GM12878 (cell line): ENCODE results near the gene STARD5. TPM values are rescaled to one million over a fixed set of nuclear protein-coding genes. Genes with fewer than 3 reads are reported as not detected.

Source experiments
- ATAC-seq: fragments of 200-7000 bp; cut with Tn5 transposase; 3 replicates; pipeline ENCODE4 v1.9.1; 2020; ENCODE audit warnings: mild to moderate bottlenecking, moderate library complexity
- BruUV-seq: library from RNA; stranded (reverse); fragments of 400-500 nt; replicated peaks from 2 replicates; lab custom pipeline; 2021; lab: Mats Ljungman, UMichigan
- CTCF ChIA-PET: fragments of 300-600 bp; sonication (Branson Sonifier 250); formaldehyde crosslinking; extraction: SDS; loops from one replicate; lab custom pipeline; 2021; ENCODE audit warnings: inconsistent platforms; lab: Yijun Ruan, JAX
- POLR2A ChIA-PET: fragments of 350-600 bp; formaldehyde crosslinking; extraction: SDS; loops from one replicate; lab custom pipeline; 2021; ENCODE audit warnings: inconsistent platforms; lab: Charles Lee
- RAD21 ChIA-PET: fragments of 300-600 bp; sonication (Branson Sonifier 250); formaldehyde crosslinking; loops from one replicate; lab custom pipeline; 2023; ENCODE audit warnings: antibody characterized with exemption; ENCODE audit not compliant: unreplicated experiment; lab: Charles Lee
- SMC1A ChIA-PET: fragments of 300-600 bp; sonication (Branson Sonifier 250); formaldehyde crosslinking; loops from one replicate; lab custom pipeline; 2023; ENCODE audit not compliant: unreplicated experiment, uncharacterized antibody; lab: Charles Lee
- DNase-seq: peaks from one replicate; pipeline ENCODE4 v3.0.0-alpha.2; 2011; ENCODE audit warnings: low read depth, low spot score
- FAIRE-seq: peaks from 3 replicates; lab custom pipeline; 2011; peaks lifted over from hg19 to GRCh38; lab: Jason Lieb, UNC
- H2AFZ ChIP-seq: 2 replicates; pipeline ENCODE4 v1.6.0; 2011; ENCODE audit warnings: low read depth, low read length, control low read depth; ENCODE audit not compliant: control insufficient read depth
- H3K27ac ChIP-seq: 2 replicates; pipeline ENCODE4 v1.5.1; 2011; ENCODE audit warnings: control low read depth; ENCODE audit not compliant: control insufficient read depth, insufficient read depth
- H3K27me3 ChIP-seq, 2 experiments: replicated peaks in 1 of 2; 2 replicates each; pipeline versions ENCODE4 v1.6.0 to v1.6.1; 2011; ENCODE audit warnings: low read length in 1 of 2; ENCODE audit not compliant: control insufficient read depth in 2 of 2, insufficient read depth in 2 of 2
- H3K36me3 ChIP-seq, 2 experiments: 2 replicates each; pipeline ENCODE4 v1.5.1; 2011; ENCODE audit warnings: low read length in 1 of 2; ENCODE audit not compliant: control insufficient read depth in 2 of 2, insufficient read depth in 2 of 2
- H3K4me1 ChIP-seq: 2 replicates; pipeline ENCODE4 v1.6.1; 2011; ENCODE audit warnings: mild to moderate bottlenecking, low read length, moderate library complexity, mixed read lengths; ENCODE audit not compliant: control insufficient read depth, insufficient read depth
- H3K4me2 ChIP-seq: 2 replicates; pipeline ENCODE4 v1.6.0; 2011; ENCODE audit warnings: control low read depth; ENCODE audit not compliant: control insufficient read depth, insufficient read depth
- H3K4me3 ChIP-seq: fragments of 200-600 bp; sonication (generic); 2 replicates; pipeline ENCODE4 v1.5.1; 2016
- H3K79me2 ChIP-seq: 2 replicates; pipeline ENCODE4 v1.6.0; 2011; ENCODE audit warnings: low read length; ENCODE audit not compliant: control insufficient read depth, insufficient read depth
- H3K9ac ChIP-seq: 2 replicates; pipeline ENCODE4 v1.8.0; 2011; ENCODE audit warnings: low read length, control low read depth, mixed read lengths; ENCODE audit not compliant: control insufficient read depth, insufficient read depth
- H3K9me3 ChIP-seq: replicated peaks from 3 replicates; pipeline ENCODE4 v1.5.1; 2011; ENCODE audit warnings: mild to moderate bottlenecking, low read length; ENCODE audit not compliant: control insufficient read depth, insufficient read depth
- H4K20me1 ChIP-seq: 2 replicates; pipeline ENCODE4 v1.6.0; 2011; ENCODE audit not compliant: control insufficient read depth, insufficient read depth
- ATF3 ChIP-seq: IDR thresholded peaks from 2 replicates; pipeline ENCODE4 v1.6.1; 2011; ENCODE audit warnings: low read depth, mild to moderate bottlenecking, low read length, moderate library complexity, borderline replicate concordance; ENCODE audit errors: extremely low read depth
- ATF7 ChIP-seq: fragments of 450-650 bp; IDR thresholded peaks from 2 replicates; pipeline ENCODE4 v1.6.1; 2016; ENCODE audit warnings: low read depth, mild to moderate bottlenecking
- BHLHE40 ChIP-seq, 2 experiments: fragments of 450-650 bp in 1 of 2; IDR thresholded peaks; 2 replicates each; pipeline ENCODE4 v1.6.1; 2011 to 2017; ENCODE audit warnings: low read depth in 2 of 2, borderline replicate concordance in 1 of 2, improper control_type of control experiment in 1 of 2, low read length in 1 of 2, mild to moderate bottlenecking in 1 of 2
- GATAD2B ChIP-seq: fragments of 450-650 bp; conservative IDR thresholded peaks from 2 replicates; pipeline ENCODE4 v1.6.1; 2017; ENCODE audit warnings: low read depth, mild to moderate bottlenecking, moderate library complexity
- IKZF1 ChIP-seq: fragments of 450-650 bp; conservative IDR thresholded peaks from 2 replicates; pipeline ENCODE4 v1.6.1; 2017; ENCODE audit warnings: antibody characterized with exemption, mild to moderate bottlenecking
- IKZF2 ChIP-seq, 2 experiments: fragments of 450-650 bp; IDR thresholded peaks; 2 replicates each; pipeline ENCODE4 v1.6.1; 2017; ENCODE audit warnings: mild to moderate bottlenecking in 2 of 2, moderate library complexity in 2 of 2
- MEF2A ChIP-seq: IDR thresholded peaks from 2 replicates; pipeline ENCODE4 v1.6.1; 2011; ENCODE audit warnings: low read depth, mild to moderate bottlenecking, low read length, moderate library complexity; ENCODE audit not compliant: insufficient read depth
- POLR2A ChIP-seq: IDR thresholded peaks from 2 replicates; pipeline ENCODE4 v1.6.1; 2011; ENCODE audit warnings: low read depth, mild to moderate bottlenecking, low read length
- RB1 ChIP-seq: fragments of 450-650 bp; formaldehyde crosslinking; IDR thresholded peaks from 2 replicates; pipeline ENCODE4 v1.6.1; 2017; ENCODE audit warnings: mild to moderate bottlenecking, borderline replicate concordance
- REST ChIP-seq: IDR thresholded peaks from 2 replicates; pipeline ENCODE4 v1.6.1; 2012; ENCODE audit warnings: mild to moderate bottlenecking, low read depth, low read length
- TCF12 ChIP-seq: IDR thresholded peaks from 2 replicates; pipeline ENCODE4 v1.6.1; 2011; ENCODE audit warnings: low read depth, mild to moderate bottlenecking, low read length
- ZSCAN29 ChIP-seq: fragments of 450-650 bp; IDR thresholded peaks from 2 replicates; pipeline ENCODE4 v1.6.1; 2017; ENCODE audit warnings: mild to moderate bottlenecking, moderate library complexity
- WGBS: methylation state at CpG from one replicate; pipeline ENCODE4 v1.1.6; 2016; ENCODE audit warnings: low lambda C conversion rate; ENCODE audit not compliant: insufficient replicate concordance, insufficient coverage; ENCODE audit errors: missing lambda C conversion rate; 5-methylcytosine and 5-hydroxymethylcytosine counted together
- in situ Hi-C: fragments of 300-500 bp; cut with MboI; formaldehyde crosslinking; loops from 9 replicates; pipeline ENCODE4 v1.14.3; 2018; ENCODE audit warnings: mixed read lengths
- intact Hi-C: fragments of 100-400 bp; cut with micrococcal nuclease; formaldehyde crosslinking; loops from one replicate; pipeline ENCODE4 v1.14.2; 2022; ENCODE audit not compliant: unreplicated experiment
- polyA plus RNA-seq, 11 experiments: library from polyadenylated mRNA; depleted of rRNA in 4 of 11; unstranded in 6 of 11; stranded (reverse) in 5 of 11; fragments of >200 nt; fragmentation: Nextera tagmentation in 4 of 11; fragmentation: Illumina TruSeq in 1 of 11; extraction: Ambion mirVana in 4 of 11; extraction: Trizol in 1 of 11; gene quantifications; 1 replicate in 1 of 11; 2 replicates in 10 of 11; pipeline versions ENCODE4 v1.2.1 to v1.2.3, GENCODE V29; 2011 to 2016; ENCODE audit warnings: inconsistent platforms in 2 of 11, missing spikeins in 2 of 11, low read depth in 1 of 11
- total RNA-seq, 4 experiments: library from RNA; depleted of rRNA in 3 of 4; stranded (reverse); fragments of >200 nt in 3 of 4; fragmentation: Illumina TruSeq in 1 of 4; extraction: Trizol in 1 of 4; gene quantifications; 2 replicates each; pipeline versions ENCODE4 v1.2.1 to v1.2.3, GENCODE V29; 2013 to 2021

The STARD5 gene
- total and polyA plus RNA-seq, 10 of the 15 experiments (the other 5 are each of a cell fraction or from before 2014, with no cell fraction given): 2.3 to 9.4 (median 4.7) TPM

GRCh38 chr15:81299156-81299555 lies 24.8 kb downstream of the STARD5 start:
- BruUV-seq: no TSS peak
- ATAC-seq (no peak), FAIRE-seq (no peak), DNase-seq (no peak)
- peak overlapping the region; percentile 99 for H3K27ac ChIP-seq
- H2AFZ ChIP-seq: no peak overlapping the region
- peak overlapping the region; percentile 79 for H3K9ac ChIP-seq
- H3K4me2 ChIP-seq: peak overlapping the region; percentile 100
- H3K4me3 ChIP-seq: peak overlapping the region; percentile 75
- H3K36me3 ChIP-seq: peaks cover 5 to 19% of the 10 kb centered on the region in 2 experiments
- peaks cover 64% of the 10 kb centered on the region for H3K4me1 ChIP-seq
- intact Hi-C loops: loop anchor here (10.0 kb wide), 1 partner anchor 746 kb away; the partner anchor contains the start of gene MEX3B
- ChIA-PET POLR2A (interaction anchor here (1.1 to 7.0 kb wide), 8 partner anchors 7 to 25 kb away, joined by 3 to 103 read pairs (median 5); partner anchors contain the start of gene STARD5), SMC1A (interaction anchor here (0.7 to 9.6 kb wide), 13 partner anchors 9 to 275 kb away, joined by 3 to 109 read pairs (median 4); no protein-coding TSS in a partner anchor), CTCF (interaction anchor here (1.0 to 4.4 kb wide), 10 partner anchors 8 to 37 kb away, joined by 3 to 45 read pairs (median 6); no protein-coding TSS in a partner anchor), RAD21 (interaction anchor here (0.9 to 3.0 kb wide), 9 partner anchors 8 to 299 kb away, joined by 3 to 16 read pairs (median 8); partner anchors contain the start of genes STARD5 and TLNRD1)
- no peaks in the 10 kb centered on the region for H3K27me3 ChIP-seq
- 73% methylated on average over 3 of the region's 3 CpGs for WGBS
- TF ChIP-seq ATF3: no peak
- 0 out of 2 replicates have a peak, but pooled peaks have one; percentile 21 for TF ChIP-seq ATF7
- in situ Hi-C loops: loop anchor here (10.0 to 25.0 kb wide), 5 partner anchors 304 to 1913 kb away; partner anchors contain the start of genes HDGFL3 and RPS17
- no peaks in the 10 kb centered on the region for H3K9me3 ChIP-seq
- peaks cover 95% of the 10 kb centered on the region for H3K79me2 ChIP-seq
- H4K20me1 ChIP-seq: no peaks in the 10 kb centered on the region

- Histone ChIP-seq H3K4me2 (peak overlapping the region; percentile 100), H3K9me3 (no peaks in the 10 kb centered on the region), H3K27ac (peak overlapping the region; percentile 99), H3K9ac (peak overlapping the region; percentile 79), H3K79me2 (peaks cover 91% of the 10 kb centered on the region), H3K36me3 (peaks cover 2 to 13% of the 10 kb centered on the region in 2 experiments), H3K27me3 (no peaks in the 10 kb centered on the region), H3K4me3 (peak overlapping the region; percentile 75), H3K4me1 (peaks cover 60% of the 10 kb centered on the region), H2AFZ (no peak overlapping the region), H4K20me1 (no peaks in the 10 kb centered on the region)
- ChIA-PET SMC1A (interaction anchor here (0.7 to 9.6 kb wide), 11 partner anchors 9 to 37 kb away, joined by 3 to 109 read pairs (median 6); no protein-coding TSS in a partner anchor), POLR2A (interaction anchor here (1.1 to 7.0 kb wide), 6 partner anchors 6 to 25 kb away, joined by 3 to 103 read pairs (median 5); partner anchors contain the start of gene STARD5), RAD21 (interaction anchor here (0.9 to 3.0 kb wide), 8 partner anchors 7 to 298 kb away, joined by 3 to 16 read pairs (median 8); partner anchors contain the start of genes STARD5 and TLNRD1), CTCF (interaction anchor here (1.0 to 4.4 kb wide), 8 partner anchors 9 to 38 kb away, joined by 3 to 45 read pairs (median 6); no protein-coding TSS in a partner anchor)
- 63% methylated on average over 6 of the region's 6 CpGs for WGBS
- DNase-seq (no peak), FAIRE-seq (no peak), ATAC-seq (no peak)
- intact Hi-C loops (loop anchor here (10.0 kb wide), 1 partner anchor 746 kb away; the partner anchor contains the start of gene MEX3B), in situ Hi-C loops (loop anchor here (10.0 to 25.0 kb wide), 5 partner anchors 304 to 1914 kb away; partner anchors contain the start of genes HDGFL3 and RPS17)
- no TSS peak for BruUV-seq
- TF ChIP-seq TCF12 (no peak), RB1 (no peak), REST (no peak), POLR2A (0 out of 2 replicates have a peak, but pooled peaks have one; percentile 32), MEF2A (no peak), GATAD2B (no peak), IKZF2 (IDR thresholded peaks at IDR 0.05) (no peak), ZSCAN29 (no peak), BHLHE40 (IDR thresholded peaks at IDR 0.05; ENCODE audit: borderline replicate concordance in 1 of 2, low read depth in 2 of 2, low read length in 1 of 2) (no peak), IKZF1 (no peak)
These were observed 25.3 kb downstream of the STARD5 start for GRCh38 chr15:81298611-81299010.
